GM21723 (cell line): ENCODE results near the gene HSD11B1.

Experiments used
- ATAC-seq: cut with Tn5 transposase; IDR thresholded peaks from one replicate; pipeline ENCODE4 v1.9.1; 2021; ENCODE audit warnings: mild to moderate bottlenecking, moderate library complexity; ENCODE audit not compliant: unreplicated experiment

Gene HSD11B1

DNA sequence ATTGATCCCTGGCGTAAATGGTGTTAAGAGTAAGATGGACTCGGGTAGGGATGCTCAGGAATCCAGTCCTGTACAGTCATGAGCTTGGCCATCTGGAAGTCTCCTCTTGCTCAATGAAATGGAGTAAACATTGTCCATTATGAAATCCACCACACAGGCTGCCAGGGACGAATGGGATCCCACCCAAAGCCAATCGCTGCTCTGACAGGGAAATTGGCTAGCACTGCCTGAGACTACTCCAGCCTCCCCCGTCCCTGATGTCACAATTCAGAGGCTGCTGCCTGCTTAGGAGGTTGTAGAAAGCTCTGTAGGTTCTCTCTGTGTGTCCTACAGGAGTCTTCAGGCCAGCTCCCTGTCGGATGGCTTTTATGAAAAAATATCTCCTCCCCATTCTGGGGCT is at the start of gene HSD11B1:
TSS of gene HSD11B1 (plus strand) at position 263 of the 400 bp plus-strand sequence. CDS start at position 360, 97 bp downstream.
- no peak for ATAC-seq

DNA sequence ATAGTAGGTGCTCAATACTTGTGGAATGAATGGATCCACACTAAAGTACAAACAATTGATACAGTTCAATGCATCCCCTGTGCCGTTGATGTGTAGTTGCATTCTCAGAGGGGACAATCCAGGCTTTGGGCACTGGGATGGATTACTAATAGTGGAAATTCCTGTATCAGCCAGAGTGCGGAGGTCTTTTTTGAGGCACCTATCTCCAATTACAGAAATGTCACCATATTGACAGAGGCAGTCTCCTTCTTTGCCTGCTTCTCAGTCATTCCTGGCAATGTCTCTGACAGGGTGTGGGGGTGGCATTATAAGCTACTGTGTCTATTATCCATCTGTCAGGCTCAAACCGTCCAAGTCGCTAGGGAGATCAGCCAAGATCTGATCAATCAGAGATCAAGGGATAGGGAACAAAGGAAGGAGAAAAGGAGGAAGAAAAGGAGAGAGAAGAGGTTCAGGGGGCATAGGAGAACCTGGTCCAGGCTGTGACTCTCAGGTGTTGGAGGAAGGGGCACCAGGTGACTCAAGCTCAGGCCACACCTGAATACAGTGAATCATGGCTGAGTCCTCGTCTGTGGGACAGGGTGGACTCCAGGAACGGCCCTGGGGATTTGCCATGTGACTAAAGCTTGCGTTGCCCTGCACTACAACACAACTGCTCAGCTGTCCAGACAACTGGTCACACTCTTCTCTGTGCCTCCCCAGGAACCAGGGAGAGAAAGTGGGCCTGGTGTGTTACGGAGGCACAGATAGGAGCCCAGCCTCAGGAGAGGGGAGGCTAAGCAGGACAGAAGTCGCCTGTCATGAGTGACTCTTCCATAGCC is 49.0 kb upstream of the HSD11B1 start:
- no peak for ATAC-seq

DNA sequence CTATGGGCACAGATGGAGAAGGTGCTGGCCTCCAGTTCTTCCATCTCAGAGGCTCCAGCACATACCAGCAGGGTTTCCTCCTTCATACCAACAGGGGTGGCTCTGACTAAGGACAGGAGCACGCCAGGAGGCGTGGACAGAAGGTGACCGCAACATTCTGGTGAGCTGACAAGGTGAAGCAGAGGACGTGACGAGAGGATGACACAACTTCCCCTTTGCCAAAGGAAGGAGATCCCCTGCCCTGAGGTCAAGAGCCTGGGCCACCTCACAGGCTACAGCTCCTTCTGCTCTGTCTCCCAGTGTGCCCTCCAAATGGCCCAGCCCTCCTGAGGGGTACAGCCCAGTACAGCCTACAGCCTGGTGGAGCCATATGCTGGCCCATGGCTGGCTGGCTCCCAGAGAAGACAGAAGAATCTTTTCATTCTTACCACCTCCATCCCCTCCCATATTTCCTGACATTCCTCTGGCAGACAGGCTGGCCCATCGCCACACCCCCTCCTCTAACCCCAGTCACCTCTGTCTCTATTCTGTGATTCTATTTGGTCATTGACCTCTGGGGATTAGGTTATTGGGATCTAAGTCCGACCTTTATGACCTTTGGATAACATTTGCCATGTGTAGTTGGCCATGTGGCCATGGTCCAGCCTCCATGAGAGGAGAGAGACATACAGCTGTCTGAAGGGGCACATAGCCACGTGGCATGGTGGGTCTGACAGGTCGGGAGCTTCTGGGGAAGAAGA is 47.3 kb upstream of the HSD11B1 start:
- no peak for ATAC-seq

DNA sequence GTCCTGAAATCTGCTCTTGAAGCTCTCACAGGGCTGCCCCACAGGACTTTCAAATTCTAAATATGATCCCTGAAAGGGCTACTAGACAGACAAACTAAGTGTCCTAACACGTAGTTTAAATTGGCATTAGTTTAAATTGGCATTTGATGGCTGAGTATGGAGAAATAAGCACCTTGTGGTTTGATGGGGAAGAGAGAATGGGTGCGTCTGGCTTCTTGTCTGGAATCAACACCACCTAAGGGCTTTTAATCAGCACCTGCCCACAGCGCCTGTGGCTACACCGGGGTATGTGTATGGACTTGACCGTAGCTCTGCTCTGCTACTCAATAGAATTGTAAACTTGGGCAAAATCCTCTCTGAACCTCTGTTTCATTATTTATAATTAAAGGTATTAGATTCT is 46.7 kb upstream of the HSD11B1 start:
- no peak for ATAC-seq

DNA sequence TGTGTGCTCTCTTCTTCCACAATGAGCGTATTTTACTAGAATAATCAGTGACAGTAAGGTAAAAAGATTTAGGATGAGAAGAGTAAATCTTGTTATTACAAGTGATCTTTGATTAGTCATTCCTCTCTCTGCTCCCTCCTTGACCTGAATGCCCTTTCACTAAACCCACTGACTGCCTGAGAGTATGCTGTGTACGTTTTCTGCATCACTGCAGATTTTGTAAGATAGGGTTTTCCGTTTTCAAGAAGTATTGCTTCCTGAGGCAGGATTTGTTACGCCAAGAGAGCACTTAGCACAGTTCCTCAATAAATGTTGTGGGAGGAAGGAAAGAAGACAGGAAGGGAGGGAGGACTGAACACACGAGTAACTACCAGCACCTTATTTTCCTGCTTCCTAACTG is 44.7 kb upstream of the HSD11B1 start:
- ATAC-seq, result peak; percentile 69

DNA sequence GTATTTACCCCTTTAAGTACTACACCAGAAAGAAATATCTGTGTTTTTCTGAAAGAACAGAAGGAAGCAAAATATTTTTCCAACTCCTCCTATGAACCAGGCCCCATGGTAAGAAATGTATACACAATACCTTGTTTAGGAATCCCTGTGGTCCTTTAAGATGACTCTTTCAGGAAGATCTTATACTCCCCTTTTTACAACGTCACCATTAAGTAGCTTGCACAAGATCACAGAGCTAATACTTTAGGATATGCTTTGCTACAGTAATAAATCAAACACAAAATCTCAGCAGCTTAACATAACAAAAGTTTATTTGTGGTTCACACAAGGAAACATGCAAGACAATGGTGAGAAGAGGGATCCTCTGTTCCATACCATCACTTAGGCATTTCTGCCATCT is 43.6 kb upstream of the HSD11B1 start:
- ATAC-seq, result no peak

DNA sequence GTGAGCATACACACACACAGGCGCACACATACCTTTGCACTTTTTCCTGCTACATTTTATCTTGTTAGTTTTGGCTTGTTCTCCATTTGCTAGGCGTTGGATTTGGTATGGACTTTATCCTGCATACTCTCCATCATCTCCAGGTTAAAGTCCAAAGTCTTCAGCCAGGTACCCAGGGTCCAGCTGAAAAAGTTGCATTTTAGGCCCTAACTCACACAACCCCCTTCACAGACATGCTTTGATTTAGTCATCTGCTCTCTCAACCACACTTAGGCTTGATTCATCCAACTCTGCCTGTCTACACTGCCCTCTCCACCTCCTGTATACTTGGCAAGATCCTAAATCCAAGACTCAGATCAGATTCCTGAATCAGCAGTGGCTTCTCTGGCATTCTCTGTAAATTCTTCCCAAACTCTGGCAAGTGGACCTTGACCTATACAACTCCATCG is 41.7 kb upstream of the HSD11B1 start:
- ATAC-seq, result no peak

DNA sequence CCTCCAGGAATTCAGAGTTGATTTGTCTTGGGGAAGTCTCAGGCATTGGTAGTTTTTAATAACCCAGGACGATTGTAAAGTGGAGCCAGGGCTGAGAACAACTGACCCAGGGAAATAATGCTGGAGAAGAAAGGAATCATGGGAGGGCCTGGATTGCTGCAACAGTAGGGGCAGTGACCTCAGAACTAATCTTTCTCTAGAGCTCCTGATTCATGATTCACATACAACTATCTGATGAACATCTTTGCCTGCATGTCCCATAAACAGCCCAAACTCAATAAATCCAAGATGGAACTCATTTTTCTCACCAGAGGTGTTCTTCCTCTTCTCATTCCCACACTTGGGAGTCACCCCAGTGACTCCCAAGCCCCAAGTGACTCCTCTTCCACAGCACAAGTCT is 37.5 kb upstream of the HSD11B1 start:
- no peak for ATAC-seq

DNA sequence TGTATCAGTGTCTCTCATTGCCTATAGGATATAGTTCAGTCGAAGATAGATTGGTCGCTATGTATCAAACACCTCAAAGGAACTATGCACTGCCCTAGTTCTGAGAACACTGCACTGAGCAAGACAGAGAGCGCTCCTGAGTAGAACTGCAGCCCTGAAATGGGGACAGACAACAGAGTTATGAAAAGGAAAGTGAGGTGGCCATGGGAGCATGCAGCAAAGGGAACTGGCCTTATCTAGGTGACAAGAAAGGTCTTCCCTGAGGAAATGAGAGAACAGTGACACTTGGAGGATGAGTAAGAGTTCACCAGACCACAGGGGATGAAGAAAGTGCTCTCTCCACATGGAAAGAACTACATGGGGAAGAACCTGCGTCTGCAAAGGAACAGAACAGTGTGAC is 36.9 kb upstream of the HSD11B1 start:
- ATAC-seq, result no peak

DNA sequence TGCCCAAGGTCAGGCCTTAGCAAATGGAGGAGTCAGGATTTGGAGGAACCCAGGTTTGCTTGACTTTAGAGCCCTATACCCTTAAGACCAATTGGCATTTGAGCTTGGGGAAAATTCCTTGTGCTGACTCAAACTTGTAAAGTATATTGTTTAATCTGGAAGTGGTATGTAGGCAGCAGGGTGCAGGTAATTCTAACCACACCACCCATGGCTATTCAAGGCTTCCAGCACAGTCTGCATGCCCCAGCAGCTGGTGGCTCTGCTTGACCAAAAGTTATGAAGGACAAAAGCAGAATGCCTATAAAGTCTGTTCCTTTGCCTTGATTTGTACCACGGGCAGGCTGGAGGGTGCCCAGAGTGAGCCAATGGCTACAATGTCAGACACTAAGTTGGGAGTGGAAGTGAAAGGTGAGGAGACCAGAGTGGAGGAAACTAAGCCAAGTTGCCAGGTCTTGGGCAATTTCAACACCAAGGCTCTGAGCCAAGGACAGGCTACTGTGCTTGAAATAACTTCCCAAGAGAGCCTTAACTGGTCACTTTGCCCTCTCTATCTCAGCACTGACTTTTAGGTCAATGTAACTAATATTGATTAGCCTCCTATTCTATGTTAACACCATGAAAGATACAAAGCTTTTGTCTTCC is 34.1 kb upstream of the HSD11B1 start:
- no peak for ATAC-seq

DNA sequence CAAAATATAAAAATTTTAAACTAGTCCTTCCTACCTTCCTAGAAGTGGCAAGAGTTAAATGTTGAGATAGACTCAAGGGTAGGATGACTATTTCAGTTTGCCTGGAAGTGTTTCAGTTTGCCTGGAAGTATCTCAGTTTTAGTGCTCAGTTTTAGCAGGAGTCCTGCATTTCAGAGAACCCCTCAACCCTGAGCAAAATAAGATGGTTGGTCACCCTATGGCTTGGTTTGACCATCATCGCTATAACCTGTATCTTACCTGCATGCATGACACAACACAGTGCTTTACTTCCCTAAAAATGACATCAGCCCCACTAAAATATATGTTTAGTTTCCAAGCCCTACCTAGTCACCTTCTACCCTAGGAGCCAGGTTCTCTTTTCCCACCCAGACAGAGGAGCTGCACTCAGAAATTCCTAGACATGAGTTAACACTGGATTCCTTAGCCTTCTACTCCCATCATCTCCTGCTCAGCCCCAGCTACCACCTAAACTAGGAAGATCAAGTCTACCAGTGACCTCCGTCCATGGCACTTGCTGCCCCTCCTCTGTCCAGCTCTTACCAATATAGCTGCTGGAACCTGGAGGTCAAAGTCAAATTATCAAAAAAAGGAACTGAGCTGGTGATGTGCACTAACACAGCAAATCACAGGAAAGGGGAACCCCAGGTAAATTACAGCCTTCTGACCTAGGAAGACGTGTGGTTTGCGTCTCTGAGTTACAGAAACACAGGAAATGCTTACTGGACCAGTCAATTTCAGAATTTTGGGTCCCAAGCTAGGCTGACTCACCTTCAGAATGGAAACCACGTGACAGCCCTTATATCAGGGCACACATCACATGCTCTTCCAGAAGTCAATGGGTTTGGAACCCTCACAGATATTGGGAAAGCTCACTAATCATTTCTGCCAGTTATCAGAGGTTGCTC is 31.7 kb upstream of the HSD11B1 start:
- peak; percentile 93 for ATAC-seq

DNA sequence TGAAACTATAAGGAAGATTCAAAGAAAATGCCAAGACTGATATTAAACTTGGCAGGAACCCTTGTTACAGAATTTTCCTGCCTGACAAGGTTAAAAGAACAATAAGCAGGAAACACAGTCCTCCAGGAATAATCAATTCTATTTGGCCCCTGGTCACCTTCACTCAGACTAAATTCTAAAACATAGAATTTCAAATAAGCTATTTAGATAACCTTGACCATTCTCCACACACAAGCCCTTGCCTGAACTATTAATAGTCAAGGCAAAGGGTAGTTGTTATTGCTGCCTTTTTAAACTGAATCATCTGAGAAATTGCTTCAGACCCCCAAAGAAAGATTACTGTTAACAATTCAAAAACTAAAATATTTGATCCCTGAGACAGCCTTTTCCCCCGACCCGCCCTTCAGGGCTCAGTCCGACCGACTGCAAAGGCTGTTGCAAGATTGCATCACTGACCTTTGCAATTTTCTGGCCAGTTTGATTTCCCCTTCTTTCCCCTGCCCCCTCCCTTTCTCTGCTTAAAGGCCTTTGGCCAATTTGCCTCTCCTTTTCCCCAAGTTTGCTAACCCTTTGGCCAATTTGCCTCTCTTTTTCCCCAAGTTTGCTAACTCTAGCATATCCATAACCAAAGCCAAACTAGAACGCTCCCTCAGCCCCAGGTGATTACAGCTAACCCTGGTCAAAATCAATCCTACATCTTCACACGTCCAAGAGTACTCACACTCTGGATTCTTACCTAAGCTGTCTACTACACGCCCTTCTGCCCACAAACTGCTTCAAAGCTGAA is 30.8 kb upstream of the HSD11B1 start:
- no peak for ATAC-seq

DNA sequence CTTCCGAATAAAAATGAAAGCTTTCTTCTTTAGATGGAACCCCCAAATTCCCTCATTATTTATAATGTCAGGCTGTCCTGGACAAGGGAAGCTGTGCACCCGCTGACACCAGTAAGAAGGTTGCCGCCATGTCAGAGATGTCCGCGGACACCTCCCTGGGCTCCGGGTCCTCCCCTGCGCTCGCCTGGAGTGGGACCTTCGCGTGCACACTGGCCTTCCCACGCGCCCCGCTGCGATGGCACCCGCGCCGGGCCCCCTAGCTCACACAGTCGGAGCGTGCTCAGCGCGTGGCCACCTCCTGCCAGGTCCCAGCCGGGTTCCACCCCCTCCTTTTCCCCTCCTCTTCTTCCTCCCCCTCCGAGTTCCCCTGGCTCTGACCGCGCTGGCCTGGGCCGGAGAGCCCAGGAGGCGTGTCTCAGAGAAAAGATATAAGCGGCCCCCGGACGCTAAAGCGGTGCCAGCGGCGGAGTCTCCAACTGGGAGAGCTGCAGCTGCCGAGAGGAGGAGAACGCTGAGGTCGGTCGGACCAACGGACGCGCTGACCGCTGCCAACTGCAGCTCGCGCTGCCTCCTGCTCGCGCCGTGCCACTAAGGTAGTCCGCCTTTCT is 29.6 kb upstream of the HSD11B1 start, which contains the start of gene G0S2:
TSS of gene G0S2 (plus strand) at position 456 of the 608 bp plus-strand sequence. CDS start 273 bp downstream, outside the sequence.
- ATAC-seq, result no peak

DNA sequence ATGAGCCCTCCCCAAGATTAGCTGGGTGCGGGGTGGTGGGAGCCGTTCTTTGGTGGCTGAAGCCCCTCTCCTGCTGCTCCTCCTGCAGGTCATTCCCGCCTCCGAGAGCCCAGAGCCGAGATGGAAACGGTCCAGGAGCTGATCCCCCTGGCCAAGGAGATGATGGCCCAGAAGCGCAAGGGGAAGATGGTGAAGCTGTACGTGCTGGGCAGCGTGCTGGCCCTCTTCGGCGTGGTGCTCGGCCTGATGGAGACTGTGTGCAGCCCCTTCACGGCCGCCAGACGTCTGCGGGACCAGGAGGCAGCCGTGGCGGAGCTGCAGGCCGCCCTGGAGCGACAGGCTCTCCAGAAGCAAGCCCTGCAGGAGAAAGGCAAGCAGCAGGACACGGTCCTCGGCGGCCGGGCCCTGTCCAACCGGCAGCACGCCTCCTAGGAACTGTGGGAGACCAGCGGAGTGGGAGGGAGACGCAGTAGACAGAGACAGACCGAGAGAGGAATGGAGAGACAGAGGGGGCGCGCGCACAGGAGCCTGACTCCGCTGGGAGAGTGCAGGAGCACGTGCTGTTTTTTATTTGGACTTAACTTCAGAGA is 29.0 kb upstream of the HSD11B1 start:
- no peak for ATAC-seq

DNA sequence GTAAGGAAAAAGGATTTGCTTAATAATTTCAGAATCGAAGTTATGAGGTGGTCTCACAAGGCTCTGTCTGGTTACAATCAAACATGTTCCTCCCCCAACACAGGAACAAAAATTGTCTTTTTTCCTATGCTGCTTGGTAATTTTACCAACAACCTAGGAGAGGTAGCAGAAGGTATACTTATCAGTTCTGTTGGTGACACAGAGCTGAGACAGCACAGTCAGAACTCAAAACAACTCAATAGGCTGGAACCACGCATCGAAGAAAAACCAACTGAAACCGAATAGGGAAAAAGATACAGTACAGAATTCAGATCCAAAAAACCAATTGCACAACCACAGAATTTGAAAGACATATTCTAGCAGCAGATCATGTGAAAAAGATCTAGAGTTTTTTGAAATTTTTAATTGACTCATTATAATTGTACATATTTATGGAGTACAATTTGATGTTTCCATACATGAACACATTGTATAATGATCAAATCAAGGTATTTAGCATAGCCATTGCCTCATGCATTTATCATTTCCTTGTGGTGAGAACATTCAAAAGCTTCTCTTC is 25.6 kb upstream of the HSD11B1 start:
- ATAC-seq, result no peak

DNA sequence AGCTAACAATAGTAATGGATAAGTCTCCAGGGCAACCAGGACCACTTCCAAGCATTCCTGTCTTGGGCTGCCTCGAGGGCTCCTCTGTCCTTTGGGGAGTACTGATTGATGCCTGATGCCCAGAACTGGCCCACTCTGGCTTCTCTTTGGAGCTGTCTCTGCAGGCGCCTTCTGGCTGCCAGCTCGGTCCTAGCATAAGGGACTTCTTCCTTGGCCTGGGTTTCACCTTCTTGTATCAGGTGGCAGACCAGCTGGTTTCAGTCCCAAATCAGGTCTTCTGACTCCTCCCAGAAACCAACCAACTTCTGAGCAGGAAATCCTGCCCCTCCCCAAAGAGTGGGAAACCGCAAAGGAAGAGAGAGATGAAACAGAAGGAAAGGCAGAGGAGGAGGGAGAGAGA is 18.8 kb upstream of the HSD11B1 start:
- no peak for ATAC-seq

DNA sequence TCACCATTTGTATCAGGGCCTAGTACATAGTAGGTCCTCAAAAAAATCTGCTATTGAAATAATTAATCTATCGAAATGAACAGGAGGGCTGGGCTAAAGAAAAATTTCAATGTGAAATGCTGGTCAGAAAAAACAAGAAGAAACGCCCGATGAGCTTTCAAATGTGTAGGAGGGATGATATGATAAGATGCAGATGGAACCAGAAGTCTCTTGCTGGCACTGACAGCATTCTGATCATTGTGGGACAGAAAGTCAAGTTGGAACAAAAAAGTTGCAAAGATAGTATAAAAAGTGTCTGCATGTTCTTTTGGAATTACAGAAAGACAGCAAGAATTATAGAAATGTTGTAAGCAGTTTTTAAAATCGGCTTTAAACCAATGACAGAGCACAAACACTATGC is 18.3 kb upstream of the HSD11B1 start:
- ATAC-seq, result no peak

DNA sequence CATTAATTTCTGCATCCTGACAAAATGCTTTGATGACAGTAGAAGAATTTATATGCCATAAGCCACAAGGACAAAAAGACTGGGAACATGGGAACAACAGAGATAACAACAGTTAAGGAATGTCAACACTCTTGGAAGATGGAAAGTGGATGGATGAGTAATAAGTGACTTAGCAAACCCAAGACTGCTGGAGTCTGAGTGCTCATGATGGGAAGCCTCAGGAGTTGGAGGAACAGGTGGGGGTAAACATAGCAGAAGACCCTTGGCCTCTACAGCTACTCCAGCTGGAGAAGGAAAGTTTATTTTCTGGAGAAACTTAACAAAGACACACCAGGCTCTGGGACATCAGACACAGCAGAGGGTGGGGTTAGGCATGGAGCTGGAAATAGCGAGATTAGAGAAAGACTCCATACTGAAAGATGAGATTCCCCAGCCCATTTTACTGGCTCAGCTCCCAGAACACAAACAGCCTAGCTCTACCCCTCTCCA is 15.9 kb upstream of the HSD11B1 start:
- no peak for ATAC-seq
